ENCODE data around the gene AAMDC.

Gene AAMDC

GRCh38 chr11:77820565-77821348 lies at the start of gene AAMDC, which contains the start of gene RSF1:
AAMDC (plus strand) TSS chr11:77821144; CDS start chr11:77842497, 21,353 bp downstream.
RSF1 (minus strand) TSS chr11:77820722; CDS start chr11:77820714, 8 bp downstream.
- DNase-seq = peak; percentile 96

DNA sequence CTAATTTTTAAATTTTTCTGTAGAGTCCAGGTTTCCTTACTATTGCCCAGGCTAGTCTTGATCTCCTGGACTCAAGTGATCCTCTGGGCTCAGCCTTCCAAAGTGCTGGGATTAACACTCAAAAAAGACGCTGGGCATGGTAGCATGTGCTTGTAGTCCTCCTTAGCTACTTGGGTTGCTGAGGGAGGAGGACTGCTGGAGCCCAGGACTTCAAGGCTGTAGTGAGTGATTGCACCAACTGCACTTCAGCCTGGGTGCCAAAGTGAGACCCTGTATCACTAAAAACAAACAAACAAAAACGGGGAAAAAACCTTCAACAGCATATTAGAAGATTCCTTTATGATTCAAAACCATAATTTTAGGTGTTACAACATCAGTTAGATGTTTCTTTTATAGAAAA lies 45.0 kb upstream of the AAMDC start:
- no peak for DNase-seq

DNA sequence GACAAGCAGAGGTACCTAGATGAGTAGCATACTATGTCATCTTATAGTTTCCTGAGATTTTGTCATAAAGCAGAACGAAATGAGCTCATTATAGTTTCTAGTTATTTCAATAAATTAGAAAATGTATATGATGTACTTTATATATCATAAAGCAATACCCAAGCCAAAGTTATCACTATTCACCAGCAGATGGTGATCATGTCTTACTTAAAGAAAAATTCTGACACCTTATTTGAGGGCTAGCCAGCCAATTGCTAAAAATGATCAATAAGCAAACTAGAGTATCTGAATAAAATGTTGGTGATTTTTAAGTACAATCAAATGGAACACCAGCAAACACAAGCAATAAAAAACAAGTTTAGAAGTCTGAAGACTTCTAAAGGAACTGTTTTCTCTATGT lies 44.5 kb upstream of the AAMDC start:
- no peak for DNase-seq

DNA sequence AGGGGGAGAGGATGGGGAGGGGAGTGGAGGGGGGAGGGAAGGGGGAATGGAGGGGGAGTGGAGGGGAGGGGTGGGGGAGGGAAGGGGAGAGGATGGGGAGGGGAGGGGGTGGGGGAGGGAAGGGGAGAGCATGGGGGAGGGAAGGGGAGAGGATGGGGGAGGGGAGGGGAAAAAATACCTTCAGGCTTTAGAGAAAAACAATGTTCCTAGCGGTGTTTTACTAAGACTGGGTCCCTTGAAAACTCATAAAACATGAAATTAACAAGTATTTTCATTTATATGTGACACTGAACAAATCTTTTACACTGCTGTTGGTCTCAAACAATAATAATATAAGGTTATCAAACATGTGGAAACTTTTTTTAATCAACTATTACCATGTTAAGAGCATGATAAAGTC lies 42.8 kb upstream of the AAMDC start:
- DNase-seq = no peak

DNA sequence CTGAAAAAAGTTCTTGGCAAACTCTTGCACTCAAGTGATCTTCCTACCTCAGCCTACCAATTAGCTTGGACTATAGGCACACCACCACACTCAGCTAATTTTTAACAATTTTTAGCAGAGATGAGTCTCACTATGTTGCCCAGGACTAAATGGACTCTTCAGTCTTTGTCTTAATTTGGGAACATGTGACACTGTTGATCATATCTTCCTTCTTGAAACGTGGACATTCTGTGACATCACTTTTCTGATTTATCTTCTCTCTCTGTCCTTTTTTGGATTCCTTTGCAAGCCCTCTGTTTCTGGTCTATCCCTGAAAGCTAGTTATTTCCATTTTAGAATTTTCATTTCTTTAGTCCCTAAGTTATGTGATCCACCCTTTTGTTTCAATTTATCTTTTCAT lies 42.4 kb upstream of the AAMDC start:
- DNase-seq = no peak

DNA sequence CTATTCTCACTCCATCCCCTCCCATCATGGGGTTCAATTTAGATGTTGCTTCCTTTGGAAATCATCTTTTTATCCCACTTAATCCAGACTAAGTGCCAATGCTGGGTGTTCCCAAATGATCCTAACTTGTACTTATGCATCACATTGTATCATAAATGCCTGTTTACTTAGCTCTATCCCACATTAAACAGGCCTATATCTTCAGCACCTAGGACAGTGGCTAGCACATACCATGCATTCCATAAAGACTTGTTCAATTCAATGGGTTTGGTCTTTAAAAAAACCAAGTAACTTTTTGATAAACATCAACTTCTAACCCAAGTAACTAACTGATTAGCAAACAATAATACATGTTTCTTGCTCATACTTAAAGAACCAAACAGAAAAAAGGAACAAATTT lies 41.0 kb upstream of the AAMDC start:
- DNase-seq = no peak

- DNase-seq = no peak
These were observed 37.9 kb upstream of the AAMDC start for GRCh38 chr11:77783025-77783424.

GRCh38 chr11:77784572-77784971 lies 36.4 kb upstream of the AAMDC start:
- no peak for DNase-seq

DNA sequence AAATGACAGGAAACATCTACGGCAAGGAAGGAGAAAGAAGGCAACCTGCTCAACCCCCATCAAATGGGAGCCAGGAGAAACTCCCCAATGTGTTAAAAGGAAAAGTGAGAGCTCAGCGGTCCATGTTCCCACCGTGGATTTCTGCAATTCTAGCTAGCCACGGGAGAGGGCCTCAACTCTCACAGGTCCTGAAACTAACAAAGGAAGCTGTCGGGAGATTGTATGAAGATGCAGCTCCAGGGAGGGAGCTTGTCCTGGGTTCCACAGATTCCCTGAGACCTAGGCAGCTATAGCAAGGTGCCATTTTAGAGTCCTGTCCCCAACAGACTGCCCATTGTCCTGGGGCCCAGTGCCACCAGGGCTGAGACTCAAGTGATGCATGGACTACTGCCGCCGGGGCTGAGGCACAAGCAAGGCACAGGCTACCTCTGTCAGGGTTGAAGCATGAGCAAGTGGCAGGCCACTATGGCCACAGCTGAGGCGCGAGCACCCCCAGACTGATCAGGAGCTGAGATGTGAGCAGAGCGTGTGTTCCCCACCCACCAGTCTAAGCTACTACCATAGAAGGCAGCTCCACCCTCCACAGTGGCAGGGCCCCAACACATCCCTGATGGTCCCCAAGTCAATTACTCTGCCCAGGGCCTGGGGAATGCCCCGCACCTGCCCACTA lies 31.7 kb upstream of the AAMDC start:
- no peak for DNase-seq

DNA sequence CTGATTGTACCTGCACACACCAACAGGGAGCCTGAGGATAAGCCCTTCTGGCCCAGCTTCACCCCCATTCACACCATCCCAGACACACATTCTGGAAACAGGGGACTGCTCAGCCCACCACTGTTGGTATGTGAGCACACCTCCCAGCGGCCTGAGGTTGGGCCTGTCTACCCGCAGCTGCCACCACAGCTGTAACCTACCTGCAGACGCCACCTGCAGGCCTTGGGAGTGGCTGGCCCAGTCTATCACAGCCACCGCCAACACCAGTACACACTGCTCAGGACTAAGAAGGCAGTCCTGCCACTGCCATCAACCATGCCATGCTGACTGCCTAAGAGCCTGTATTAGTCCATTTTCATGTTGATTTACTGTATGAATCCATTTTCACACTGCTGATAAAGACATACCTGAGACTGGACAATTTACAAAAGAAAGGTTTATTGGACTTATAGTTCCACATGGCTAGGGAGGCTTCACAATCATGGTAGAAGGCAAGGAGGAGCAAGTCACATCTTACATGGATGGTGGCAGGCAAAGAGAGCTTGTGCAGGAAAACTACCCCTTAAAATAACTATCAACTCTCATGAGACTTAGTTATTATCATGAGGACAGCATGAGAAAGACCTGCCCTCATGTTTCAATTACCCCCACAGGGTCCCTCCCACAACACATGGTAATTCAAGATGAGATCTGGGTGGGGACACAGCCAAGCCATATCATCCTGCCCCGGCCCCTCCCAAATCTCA lies 31.0 kb upstream of the AAMDC start:
- no peak for DNase-seq

DNA sequence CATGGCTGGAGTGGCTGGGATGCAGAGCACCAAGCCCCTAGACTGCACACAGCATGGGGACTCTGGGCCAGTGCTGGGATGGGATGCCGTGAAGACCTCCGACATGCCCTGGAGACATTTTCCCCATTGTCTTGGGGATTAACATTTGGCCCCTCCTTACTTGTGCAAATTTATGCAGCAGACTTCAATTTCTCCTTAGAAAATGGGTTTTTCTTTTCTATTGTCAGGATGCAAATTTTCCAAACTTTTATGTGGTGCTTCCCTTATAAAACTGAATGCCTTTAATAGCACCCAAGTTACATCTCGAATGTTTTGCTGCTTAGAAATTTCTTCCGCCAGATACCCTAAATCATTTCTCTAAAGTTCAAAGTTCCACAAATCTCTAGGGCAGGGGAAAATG lies 29.6 kb upstream of the AAMDC start:
- DNase-seq = no peak

GRCh38 chr11:77793972-77794371 lies 27.0 kb upstream of the AAMDC start:
- no peak for DNase-seq

DNA sequence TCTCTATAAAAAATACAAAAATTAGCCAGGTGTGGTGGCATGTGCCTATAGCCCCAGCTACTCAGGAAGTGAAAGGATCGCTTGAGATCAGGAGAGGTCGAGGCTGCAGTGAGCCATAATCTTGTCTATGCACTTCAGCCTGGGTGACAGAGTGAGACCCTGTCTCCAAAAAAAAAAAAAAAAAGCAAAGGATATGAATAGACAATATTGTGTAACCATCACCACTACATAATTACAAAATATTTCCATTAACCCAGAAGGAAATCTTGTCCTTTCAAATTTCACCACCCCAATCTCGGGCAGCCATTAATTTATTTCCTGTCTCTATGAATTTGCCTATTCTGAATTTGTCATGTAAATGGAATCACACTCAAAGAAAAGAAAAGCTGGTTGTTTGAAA lies 21.6 kb upstream of the AAMDC start:
- no peak for DNase-seq

DNA sequence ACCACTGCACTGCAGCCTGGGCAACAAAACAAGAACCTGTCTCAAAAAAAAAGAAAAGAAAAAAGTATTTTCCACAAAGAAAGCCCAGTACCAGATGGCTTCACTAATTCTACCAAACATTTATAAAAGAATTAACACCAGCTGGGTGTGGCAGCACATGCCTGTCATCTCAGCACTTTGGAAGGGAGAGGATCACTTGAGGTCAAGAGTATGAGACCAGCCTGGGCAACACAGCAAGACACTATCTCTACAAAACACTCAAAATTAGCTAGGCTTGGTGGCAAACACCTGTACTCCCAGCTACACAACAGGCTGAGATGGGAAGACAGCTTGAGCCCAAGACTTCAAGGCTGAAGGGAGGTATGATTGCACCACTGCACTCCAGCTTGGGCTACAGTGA lies 20.5 kb upstream of the AAMDC start:
- DNase-seq = no peak

GRCh38 chr11:77801477-77801876 lies 19.5 kb upstream of the AAMDC start:
- DNase-seq = no peak

DNA sequence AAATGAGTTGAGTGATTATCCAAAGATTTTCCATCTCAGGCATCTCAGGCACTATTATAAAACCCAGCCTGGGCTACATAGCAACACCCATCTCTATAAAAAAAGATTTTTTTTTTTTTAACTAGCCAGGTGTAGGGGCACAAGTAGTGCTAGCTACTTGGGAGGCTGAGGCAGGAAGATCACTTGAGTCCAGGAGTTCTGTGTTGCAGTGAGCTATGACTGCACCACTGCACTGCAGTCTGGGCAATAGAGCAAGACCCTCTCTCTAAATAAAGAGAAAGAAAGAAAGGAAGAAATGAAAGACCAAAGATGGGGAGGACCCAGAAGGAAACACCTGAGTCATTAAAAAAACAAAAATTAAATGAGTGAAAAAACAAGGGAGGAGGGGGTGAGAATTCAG lies 14.5 kb upstream of the AAMDC start:
- no peak for DNase-seq

GRCh38 chr11:77806993-77807392 lies 14.0 kb upstream of the AAMDC start:
- DNase-seq = no peak

- no peak for DNase-seq
These were observed 7.7 kb upstream of the AAMDC start for GRCh38 chr11:77813256-77813655.

GRCh38 chr11:77814848-77815247 lies 6.1 kb upstream of the AAMDC start:
- DNase-seq = no peak

- no peak for DNase-seq
These were observed 5.5 kb upstream of the AAMDC start for GRCh38 chr11:77815459-77815858.

GRCh38 chr11:77819411-77819920 lies 1.5 kb upstream of the AAMDC start:
- peak; percentile 84 for DNase-seq

DNA sequence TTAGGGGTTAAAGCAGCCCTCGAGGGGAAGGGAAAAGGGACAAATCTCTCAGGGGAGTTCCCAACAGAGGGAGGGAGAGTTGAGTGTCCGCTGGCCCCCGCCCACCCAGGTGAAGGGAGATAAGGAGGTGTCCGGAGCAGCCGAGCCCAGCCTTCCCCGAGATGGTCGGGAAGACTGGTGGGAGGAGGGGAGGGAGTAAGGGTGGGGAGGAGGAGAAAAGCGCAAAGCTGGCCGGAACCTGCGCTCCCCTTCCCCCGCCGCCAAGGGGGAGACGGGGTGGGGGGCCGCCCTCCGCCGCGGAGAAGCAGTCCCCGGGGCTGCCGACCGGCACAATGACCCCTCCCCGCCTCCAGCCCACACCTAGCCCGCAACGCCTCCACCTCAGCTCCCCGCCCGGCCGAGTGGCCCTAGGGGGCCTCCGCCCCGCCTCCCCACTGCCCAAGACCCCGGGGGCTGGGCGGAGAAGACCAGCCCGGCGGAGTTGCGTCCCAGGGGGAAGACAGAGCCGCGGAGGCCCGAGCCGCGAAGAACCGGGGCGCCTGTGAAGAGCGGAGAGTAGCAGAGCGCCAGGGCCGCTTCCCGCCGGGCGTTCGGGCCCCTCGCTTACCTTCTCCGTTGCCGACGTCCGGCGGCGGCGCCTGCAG lies 901 bp upstream of the AAMDC start:
- peak; percentile 45 for DNase-seq

DNA sequence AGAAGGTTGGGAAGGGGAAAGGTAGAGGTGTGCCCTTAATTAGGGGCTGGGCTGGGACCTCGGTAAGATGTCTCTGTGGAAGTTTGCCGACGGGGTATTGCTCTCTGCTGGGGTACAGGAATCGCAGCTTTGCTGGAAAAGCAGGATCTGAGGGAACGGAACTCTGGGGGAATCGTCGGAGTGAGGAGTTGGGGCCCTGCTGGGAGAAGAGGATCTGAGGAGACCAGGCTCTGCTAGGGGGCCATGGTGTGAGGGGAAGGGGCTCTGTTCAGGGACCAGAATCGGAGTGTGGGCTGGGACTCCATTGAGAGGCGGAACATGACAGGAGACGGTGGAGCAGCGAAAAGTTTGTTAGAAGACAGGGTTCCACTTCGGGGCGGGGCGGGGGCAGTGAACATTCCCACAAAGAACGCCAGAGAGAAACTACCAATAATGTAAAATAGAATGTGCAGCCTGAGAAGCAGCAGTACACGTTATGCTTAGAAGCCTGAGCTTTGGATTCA lies 456 bp downstream of the AAMDC start:
- no peak for DNase-seq
